IMR-90 (cell line): Measurements from ENCODE around the gene SRD5A1. TPM values are rescaled to one million over a fixed set of nuclear protein-coding genes. Genes with fewer than 3 reads are reported as not detected.

Experiments used
- ATAC-seq: fragments of 200-7000 bp; cut with Tn5 transposase; 2 replicates; pipeline ENCODE4 v1.9.1; 2020; ENCODE audit warnings: low read depth, mild to moderate bottlenecking, moderate library complexity
- BruUV-seq: library from RNA; stranded (reverse); fragments of 400-500 nt; replicated peaks from 2 replicates; lab custom pipeline; 2021; lab: Mats Ljungman, UMichigan
- CTCF ChIA-PET: fragments of 300-600 bp; formaldehyde crosslinking; extraction: SDS; loops from one replicate; lab custom pipeline; 2021; ENCODE audit warnings: antibody characterized with exemption; lab: Yijun Ruan, JAX
- POLR2A ChIA-PET: fragments of 300-600 bp; sonication (Branson Sonifier 250); formaldehyde crosslinking; loops from one replicate; lab custom pipeline; 2022; ENCODE audit warnings: antibody characterized with exemption; ENCODE audit not compliant: unreplicated experiment; lab: Charles Lee
- DNase-seq: peaks from one replicate; pipeline ENCODE4 v3.0.0; 2013
- H2AFZ ChIP-seq: replicated peaks from 2 replicates; pipeline ENCODE3; 2013; ENCODE audit warnings: low read length, mild to moderate bottlenecking; ENCODE audit not compliant: poor library complexity
- H2AK5ac ChIP-seq: 2 replicates; pipeline ENCODE4 v1.6.1; 2013; ENCODE audit warnings: low read depth, low read length, inconsistent platforms
- H2AK9ac ChIP-seq: replicated peaks from 2 replicates; pipeline ENCODE3; 2013; ENCODE audit warnings: mild to moderate bottlenecking, low read depth, low read length, moderate library complexity; ENCODE audit not compliant: poor library complexity
- H2BK120ac ChIP-seq: 2 replicates; pipeline ENCODE4 v1.6.1; 2013; ENCODE audit warnings: low read depth, low read length, inconsistent platforms
- H2BK15ac ChIP-seq: 3 replicates; pipeline ENCODE4 v1.6.1; 2013; ENCODE audit warnings: low read depth, low read length, inconsistent platforms
- H2BK20ac ChIP-seq: 2 replicates; pipeline ENCODE4 v1.6.1; 2013; ENCODE audit warnings: low read depth, mild to moderate bottlenecking, inconsistent platforms, low read length, moderate library complexity
- H2BK5ac ChIP-seq: 2 replicates; pipeline ENCODE4 v1.6.1; 2013; ENCODE audit warnings: mild to moderate bottlenecking, low read depth, low read length, inconsistent platforms; ENCODE audit not compliant: poor library complexity, severe bottlenecking
- H3K14ac ChIP-seq: replicated peaks from 2 replicates; pipeline ENCODE4 v1.6.1; 2013; ENCODE audit warnings: low read depth, low read length, inconsistent platforms
- H3K18ac ChIP-seq: 2 replicates; pipeline ENCODE4 v1.6.1; 2013; ENCODE audit warnings: low read depth, low read length, control low read depth
- H3K23ac ChIP-seq: 2 replicates; pipeline ENCODE4 v1.6.1; 2013; ENCODE audit warnings: low read depth, low read length, inconsistent platforms
- H3K27ac ChIP-seq: 2 replicates; pipeline ENCODE4 v1.5.1; 2013; ENCODE audit warnings: mild to moderate bottlenecking, control low read depth, low read length; ENCODE audit not compliant: insufficient read depth
- H3K27me3 ChIP-seq: 2 replicates; pipeline ENCODE4 v1.6.1; 2013; ENCODE audit warnings: low read length; ENCODE audit not compliant: control insufficient read depth, insufficient read depth
- H3K36me3 ChIP-seq: 2 replicates; pipeline ENCODE4 v1.6.1; 2013; ENCODE audit warnings: low read length, mixed read lengths; ENCODE audit not compliant: control insufficient read depth, insufficient read depth
- H3K4ac ChIP-seq: 2 replicates; pipeline ENCODE4 v1.6.1; 2013; ENCODE audit warnings: low read depth, low read length, inconsistent platforms
- H3K4me1 ChIP-seq: 2 replicates; pipeline ENCODE4 v1.6.1; 2013; ENCODE audit warnings: low read length, mixed read lengths; ENCODE audit not compliant: control insufficient read depth, insufficient read depth
- H3K4me2 ChIP-seq: 2 replicates; pipeline ENCODE4 v1.6.1; 2013; ENCODE audit warnings: low read depth, mild to moderate bottlenecking, control low read depth, low read length, moderate library complexity
- H3K4me3 ChIP-seq: 2 replicates; pipeline ENCODE4 v1.5.1; 2013; ENCODE audit warnings: low read depth, mild to moderate bottlenecking, control low read depth, low read length, moderate library complexity; ENCODE audit not compliant: insufficient read depth
- H3K56ac ChIP-seq: 2 replicates; pipeline ENCODE4 v1.6.1; 2013; ENCODE audit warnings: low read length, inconsistent platforms; ENCODE audit not compliant: insufficient read depth; ENCODE audit errors: extremely low read depth
- H3K79me1 ChIP-seq, 2 experiments: 2 replicates each; pipeline ENCODE4 v1.6.1; 2013; ENCODE audit warnings: low read length in 2 of 2, inconsistent platforms in 1 of 2, low read depth in 1 of 2
- H3K9ac ChIP-seq: 2 replicates; pipeline ENCODE4 v1.6.1; 2013; ENCODE audit warnings: low read depth, low read length, control low read depth
- H3K9me1 ChIP-seq: 2 replicates; pipeline ENCODE4 v1.6.1; 2013; ENCODE audit warnings: low read length, inconsistent platforms; ENCODE audit not compliant: insufficient read depth
- H3K9me3 ChIP-seq: 2 replicates; pipeline ENCODE4 v1.6.1; 2013; ENCODE audit warnings: low read length; ENCODE audit not compliant: control insufficient read depth, insufficient read depth
- H4K20me1 ChIP-seq: 2 replicates; pipeline ENCODE4 v1.6.1; 2013; ENCODE audit warnings: low read length, inconsistent platforms; ENCODE audit not compliant: insufficient read depth
- H4K5ac ChIP-seq: 2 replicates; pipeline ENCODE4 v1.6.1; 2013; ENCODE audit warnings: mild to moderate bottlenecking, low read depth, low read length, control low read depth
- H4K8ac ChIP-seq, 2 experiments: 2 replicates each; pipeline ENCODE4 v1.6.1; 2013; ENCODE audit warnings: low read depth in 2 of 2, low read length in 2 of 2, control low read depth in 1 of 2, inconsistent platforms in 1 of 2
- H4K91ac ChIP-seq: 2 replicates; pipeline ENCODE4 v1.6.1; 2013; ENCODE audit warnings: low read depth, low read length, inconsistent platforms; ENCODE audit not compliant: insufficient read depth
- CEBPB ChIP-seq: IDR thresholded peaks from 2 replicates; pipeline ENCODE4 v1.6.1; 2012; ENCODE audit warnings: low read depth, low read length, improper control_type of control experiment
- CHD1 ChIP-seq: IDR thresholded peaks from 2 replicates; pipeline ENCODE4 v1.6.1; 2012; ENCODE audit warnings: low read depth, low read length, improper control_type of control experiment
- FOS ChIP-seq: fragments of 150-350 bp; IDR thresholded peaks from 2 replicates; pipeline ENCODE4 v1.6.1; 2016; ENCODE audit warnings: low read depth, low read length
- MAZ ChIP-seq: IDR thresholded peaks from 2 replicates; pipeline ENCODE4 v1.6.1; 2012; ENCODE audit warnings: low read depth, mild to moderate bottlenecking, low read length, improper control_type of control experiment, moderate library complexity, borderline replicate concordance
- WGBS, 2 experiments: methylation state at CpG; one replicate each; pipeline versions ENCODE4 v1.1.5 to v1.1.7; 2013; ENCODE audit warnings: missing lambda C conversion rate in 2 of 2; ENCODE audit not compliant: insufficient read length in 1 of 2; ENCODE audit errors: extremely low coverage in 2 of 2; 5-methylcytosine and 5-hydroxymethylcytosine counted together
- dilution Hi-C: fragments of 300-500 bp; cut with HindIII; formaldehyde crosslinking; loops from one replicate; pipeline ENCODE4 v1.14.3; 2018; ENCODE audit warnings: low sequenced_read_pairs; ENCODE audit not compliant: unreplicated experiment
- in situ Hi-C: fragments of 300-500 bp; cut with MboI; formaldehyde crosslinking; loops from 3 replicates; pipeline ENCODE4 v1.14.3; 2019; ENCODE audit warnings: low sequenced_read_pairs, inconsistent platforms, mixed read lengths
- intact Hi-C: fragments of 100-400 bp; cut with micrococcal nuclease; formaldehyde crosslinking; loops from 2 replicates; pipeline ENCODE4 v1.10.0; 2022
- polyA plus RNA-seq, 3 experiments: library from polyadenylated mRNA; depleted of rRNA; stranded (reverse); fragments of >200 nt; gene quantifications; 2 replicates each; pipeline ENCODE4 v1.2.3, GENCODE V29; 2012; ENCODE audit warnings: low replicate concordance in 1 of 3
- total RNA-seq: library from RNA; depleted of rRNA; stranded (reverse); fragments of >200 nt; gene quantifications from 2 replicates; pipeline ENCODE4 v1.2.3, GENCODE V29; 2012

The SRD5A1 gene
- total and polyA plus RNA-seq, 2 of the 4 experiments (the other 2 are of a cell fraction), result 6.3 to 18.2 TPM

- Histone ChIP-seq H2BK20ac (no peak overlapping the region), H2AFZ (no peak overlapping the region), H4K5ac (no peak overlapping the region), H3K4me1 (no peaks in the 10 kb centered on the region), H2BK120ac (no peak overlapping the region), H3K27ac (no peak overlapping the region), H4K20me1 (no peaks in the 10 kb centered on the region), H2BK5ac (no peak overlapping the region), H2BK15ac (no peak overlapping the region), H4K8ac (no peak overlapping the region), H3K4me2 (no peak overlapping the region), H3K14ac (no peak overlapping the region), H3K18ac (no peak overlapping the region), H3K56ac (no peak overlapping the region), H3K79me1 (0 out of 4 replicates have a peak, but pooled peaks cover 0 to under 1% of the 10 kb centered on the region in 2 experiments), H3K9me1 (no peaks in the 10 kb centered on the region; the same call in 1 of the 2 replicates), H3K9ac (no peak overlapping the region), H2AK5ac (no peak overlapping the region), H3K36me3 (peaks cover 6% of the 10 kb centered on the region; the same call in 1 of the 2 replicates), H3K23ac (no peak overlapping the region), H4K91ac (no peak overlapping the region), H3K9me3 (no peaks in the 10 kb centered on the region), H3K4me3 (no peak overlapping the region), H2AK9ac (no peak overlapping the region), H3K27me3 (no peaks in the 10 kb centered on the region), H3K4ac (no peak overlapping the region)
- in situ Hi-C loops, result loop anchor here (10.0 kb wide), 1 partner anchor 218 kb away; the partner anchor contains the start of gene MED10
- 0 out of 2 replicates have a peak, but pooled peaks have one; percentile 8 for TF ChIP-seq CEBPB
- TF ChIP-seq MAZ, result no peak
- no peak for TF ChIP-seq FOS
- TF ChIP-seq CHD1, result no peak
- BruUV-seq, result no TSS peak
- no CpG with 5 or more reads among the region's 3 CpGs for WGBS, 2 experiments
- dilution Hi-C loops, result no loop called here
- DNase-seq (peak; percentile 28), ATAC-seq (no peak)
- POLR2A ChIA-PET, result no interaction called here
- CTCF ChIA-PET, result no interaction called here
- intact Hi-C loops, result no loop called here
These were observed 40.6 kb upstream of the SRD5A1 start for GRCh38 chr5:6592601-6593000.
